Duodenal mucosa (tissue), 2 donors: ENCODE measurements around the gene ASPHD2.
A peak's percentile ranks its signal among the peaks of the same experiment; 100 is the strongest.

Experiments
- H3K27ac ChIP-seq: one replicate; pipeline ENCODE4 v1.7.0; 2013; ENCODE audit warnings: low read depth, low read length
- H3K27me3 ChIP-seq, 2 donors: one replicate each; pipeline ENCODE4 v1.7.0; 2013; ENCODE audit warnings: low read length in 2 of 2, control low read depth in 1 of 2; ENCODE audit not compliant: insufficient read depth in 2 of 2, control insufficient read depth in 1 of 2
- H3K36me3 ChIP-seq, 2 donors: one replicate each; pipeline ENCODE4 v1.7.0; 2013; ENCODE audit warnings: low read length in 2 of 2, control low read depth in 1 of 2; ENCODE audit not compliant: insufficient read depth in 2 of 2, control insufficient read depth in 1 of 2
- H3K4me1 ChIP-seq, 2 donors: one replicate each; pipeline ENCODE4 v1.7.0; 2013; ENCODE audit warnings: low read length in 2 of 2, control low read depth in 1 of 2; ENCODE audit not compliant: insufficient read depth in 2 of 2, control insufficient read depth in 1 of 2
- H3K4me3 ChIP-seq, 2 donors: one replicate each; pipeline ENCODE4 v1.7.0; 2013; ENCODE audit warnings: low read length in 2 of 2, low read depth in 1 of 2
- H3K9ac ChIP-seq, 2 donors: one replicate each; pipeline ENCODE4 v1.7.0; 2013; ENCODE audit warnings: low read length in 2 of 2, low read depth in 1 of 2
- H3K9me3 ChIP-seq, 2 donors: one replicate each; pipeline ENCODE4 v1.7.0; 2013; ENCODE audit warnings: low read length in 2 of 2, control low read depth in 1 of 2; ENCODE audit not compliant: control insufficient read depth in 1 of 2

The ASPHD2 gene

GRCh38 chr22:26470807-26471206 is 41.7 kb downstream of the ASPHD2 start:
- no peak overlapping the region for H3K27ac ChIP-seq
- H3K4me3 ChIP-seq: no peak overlapping the region
- no peak overlapping the region for H3K9ac ChIP-seq
- H3K36me3 ChIP-seq: peaks cover 48 to 75% of the 10 kb centered on the region in 2 donors
- H3K9me3 ChIP-seq: no peaks in the 10 kb centered on the region
- H3K4me1 ChIP-seq: no peaks in the 10 kb centered on the region
- H3K27me3 ChIP-seq: no peaks in the 10 kb centered on the region

GRCh38 chr22:26471522-26471921 is 42.5 kb downstream of the ASPHD2 start:
- H3K4me1 ChIP-seq: no peaks in the 10 kb centered on the region
- peaks cover 45 to 70% of the 10 kb centered on the region in 2 donors for H3K36me3 ChIP-seq
- H3K9ac ChIP-seq: no peak overlapping the region
- H3K9me3 ChIP-seq: no peaks in the 10 kb centered on the region
- no peak overlapping the region for H3K27ac ChIP-seq
- no peak overlapping the region for H3K4me3 ChIP-seq
- no peaks in the 10 kb centered on the region for H3K27me3 ChIP-seq

- peaks cover 46 to 60% of the 10 kb centered on the region in 2 donors for H3K36me3 ChIP-seq
- peaks cover 8 to 9% of the 10 kb centered on the region in 2 donors for H3K4me1 ChIP-seq
- no peak overlapping the region for H3K27ac ChIP-seq
- no peaks in the 10 kb centered on the region for H3K27me3 ChIP-seq
- no peak overlapping the region for H3K4me3 ChIP-seq
- H3K9ac ChIP-seq: no peak overlapping the region
- H3K9me3 ChIP-seq: no peaks in the 10 kb centered on the region
Observed at GRCh38 chr22:26474682-26475081, 45.6 kb downstream of the ASPHD2 start.

DNA sequence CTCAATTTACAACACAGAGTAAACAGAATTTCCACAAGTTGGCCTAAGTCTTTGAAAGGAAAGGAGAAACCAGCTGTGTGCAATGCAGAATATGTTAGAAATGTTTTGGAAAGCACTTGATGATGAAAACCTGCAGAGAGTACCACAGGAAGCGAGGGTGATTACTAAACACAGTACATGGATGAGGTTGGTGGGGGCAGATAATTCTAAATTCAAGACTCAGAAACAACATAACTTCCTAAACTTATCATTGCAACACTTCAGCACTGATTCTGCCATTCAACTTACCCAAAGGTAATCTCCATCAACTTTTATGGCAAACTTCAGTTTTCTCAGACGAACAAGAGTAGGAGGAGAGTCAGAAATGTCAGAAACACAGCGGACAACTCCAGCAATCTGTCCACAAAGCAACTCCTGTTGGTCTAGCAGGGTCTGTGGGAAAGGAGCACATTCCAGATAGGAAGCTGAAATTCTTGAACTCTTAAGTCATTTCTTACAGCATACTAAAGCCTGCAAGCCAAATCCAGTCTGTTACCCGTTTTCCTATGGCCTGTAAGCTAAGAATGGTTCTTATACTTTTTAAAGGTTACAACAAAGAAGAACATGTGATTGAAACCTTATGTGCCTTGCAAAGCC is 47.8 kb downstream of the ASPHD2 start:
- Histone ChIP-seq H3K27ac (no peak overlapping the region), H3K27me3 (no peaks in the 10 kb centered on the region), H3K36me3 (peaks cover 28 to 39% of the 10 kb centered on the region in 2 donors), H3K9ac (no peak overlapping the region), H3K4me3 (no peak overlapping the region), H3K4me1 (peaks cover 19 to 21% of the 10 kb centered on the region in 2 donors), H3K9me3 (no peaks in the 10 kb centered on the region)

DNA sequence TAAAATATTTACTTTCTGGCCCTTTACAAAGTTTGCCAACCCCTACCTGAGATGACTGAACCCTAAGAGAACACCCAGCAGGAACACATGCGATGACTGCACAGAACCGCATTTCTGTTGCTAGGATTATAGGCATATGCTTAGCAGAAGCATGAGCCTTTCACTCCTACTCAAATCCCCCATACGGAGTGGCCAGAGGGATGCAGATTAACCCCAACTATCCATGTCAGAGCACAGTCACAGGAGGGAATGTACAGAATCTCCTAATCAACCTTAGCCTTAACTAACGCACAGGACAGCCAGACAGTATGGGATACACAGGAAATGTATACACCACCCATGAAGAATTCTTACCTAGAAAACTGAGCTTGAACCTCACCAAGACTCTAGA is 48.3 kb downstream of the ASPHD2 start:
- H3K4me1 ChIP-seq: peaks cover 19 to 26% of the 10 kb centered on the region in 2 donors
- H3K27me3 ChIP-seq: no peaks in the 10 kb centered on the region
- peaks cover 25 to 33% of the 10 kb centered on the region in 2 donors for H3K36me3 ChIP-seq

DNA sequence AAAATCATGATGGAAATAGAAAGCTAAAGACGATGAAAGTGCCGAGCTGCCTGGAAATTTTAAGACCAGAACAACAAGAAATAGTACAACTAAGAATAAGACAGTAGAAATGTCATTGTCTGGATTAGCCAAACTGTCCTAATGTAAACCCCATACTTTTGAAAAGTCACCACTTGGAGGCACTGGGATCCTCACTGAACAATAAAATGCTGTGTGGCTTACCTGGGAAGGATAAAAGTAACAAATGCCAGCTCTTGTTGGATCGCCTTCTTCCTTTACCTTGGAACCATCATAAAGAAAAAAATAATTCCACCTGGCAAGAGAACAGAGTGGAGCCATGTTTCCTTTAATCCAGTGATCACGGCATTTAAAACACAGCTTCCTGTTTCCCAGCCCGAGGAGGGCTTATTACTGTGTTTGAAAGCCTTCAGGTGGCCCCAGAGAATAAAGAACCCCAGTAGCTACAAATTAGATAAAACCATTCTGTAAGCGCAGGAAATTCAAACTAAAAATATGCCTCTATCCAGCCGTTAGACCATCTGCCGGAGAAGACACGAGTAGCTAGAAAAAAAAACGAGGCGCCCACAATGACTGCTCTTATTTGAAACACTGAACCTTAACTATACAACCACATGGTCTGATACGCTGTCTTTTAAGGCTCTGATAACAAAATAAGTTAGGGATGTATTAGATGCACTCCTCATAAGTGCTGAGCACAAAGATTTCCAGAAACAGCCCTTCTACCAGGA is 50.2 kb downstream of the ASPHD2 start:
- peak overlapping the region; percentile 60 to 64 for H3K4me3 ChIP-seq
- H3K9ac ChIP-seq: peak overlapping the region; percentile 50 to 73

More for the DNA sequence above, 48.3 kb downstream of the ASPHD2 start:
- Histone ChIP-seq H3K9me3 (no peaks in the 10 kb centered on the region), H3K4me3 (no peak overlapping the region), H3K27ac (no peak overlapping the region), H3K9ac (no peak overlapping the region)

DNA sequence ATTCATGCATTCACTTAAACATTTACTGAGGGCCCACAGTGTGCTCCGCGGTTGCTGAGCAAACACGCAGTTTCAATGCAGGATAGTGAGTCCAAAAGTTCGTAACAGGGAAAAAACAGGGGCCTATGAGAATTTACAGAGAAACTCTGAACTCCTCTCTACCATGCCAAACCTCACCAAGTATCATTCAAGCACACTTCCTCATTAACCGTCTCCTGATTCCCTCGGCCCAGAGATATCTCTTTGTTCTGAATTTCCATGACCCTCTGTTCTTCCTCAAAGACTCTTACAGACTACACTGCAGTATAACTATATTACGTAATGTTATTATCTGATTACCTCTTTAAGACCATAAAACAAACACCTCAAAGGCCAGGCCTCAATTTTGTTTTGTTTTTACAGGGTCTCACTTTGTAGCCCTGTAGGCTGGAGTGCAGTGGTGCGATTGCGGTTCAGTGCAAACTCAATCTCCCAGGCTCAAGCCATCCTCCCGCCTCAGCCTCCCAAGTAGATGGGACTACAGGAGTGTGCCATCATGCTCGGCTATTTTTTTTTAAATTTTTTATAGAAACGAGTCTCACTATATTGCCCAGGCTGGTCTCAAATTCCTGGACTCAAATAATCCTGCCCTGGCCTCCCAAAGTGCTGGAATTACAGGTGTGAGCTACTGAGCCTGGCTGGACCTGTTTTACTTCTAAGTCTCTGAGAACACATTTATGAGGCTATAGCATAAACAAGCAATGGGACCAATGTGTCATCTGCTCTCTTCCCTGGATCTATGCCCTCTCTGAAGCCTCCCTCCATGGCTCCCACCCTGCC is 50.9 kb downstream of the ASPHD2 start:
- H3K4me3 ChIP-seq: peak overlapping the region; percentile 60 to 64
- peaks cover 38 to 43% of the 10 kb centered on the region in 2 donors for H3K4me1 ChIP-seq
- H3K27ac ChIP-seq: no peak overlapping the region

More for the DNA sequence above, 50.2 kb downstream of the ASPHD2 start:
- peaks cover 14 to 19% of the 10 kb centered on the region in 2 donors for H3K36me3 ChIP-seq
- H3K27ac ChIP-seq: no peak overlapping the region
- H3K27me3 ChIP-seq: no peaks in the 10 kb centered on the region
- no peaks in the 10 kb centered on the region for H3K9me3 ChIP-seq
- peaks cover 30 to 36% of the 10 kb centered on the region in 2 donors for H3K4me1 ChIP-seq

GRCh38 chr22:26480611-26480932 is 51.5 kb downstream of the ASPHD2 start:
- no peak overlapping the region for H3K9ac ChIP-seq
- peaks cover 11 to 14% of the 10 kb centered on the region in 2 donors for H3K36me3 ChIP-seq
- H3K4me3 ChIP-seq: no peak overlapping the region
- no peak overlapping the region for H3K27ac ChIP-seq
- H3K27me3 ChIP-seq: no peaks in the 10 kb centered on the region
- H3K9me3 ChIP-seq: no peaks in the 10 kb centered on the region
- peaks cover 41 to 45% of the 10 kb centered on the region in 2 donors for H3K4me1 ChIP-seq

More for the DNA sequence above, 50.9 kb downstream of the ASPHD2 start:
- no peaks in the 10 kb centered on the region for H3K9me3 ChIP-seq
- H3K9ac ChIP-seq: peak overlapping the region; percentile 50 to 73
- peaks cover 14 to 15% of the 10 kb centered on the region in 2 donors for H3K36me3 ChIP-seq
- H3K27me3 ChIP-seq: no peaks in the 10 kb centered on the region

DNA sequence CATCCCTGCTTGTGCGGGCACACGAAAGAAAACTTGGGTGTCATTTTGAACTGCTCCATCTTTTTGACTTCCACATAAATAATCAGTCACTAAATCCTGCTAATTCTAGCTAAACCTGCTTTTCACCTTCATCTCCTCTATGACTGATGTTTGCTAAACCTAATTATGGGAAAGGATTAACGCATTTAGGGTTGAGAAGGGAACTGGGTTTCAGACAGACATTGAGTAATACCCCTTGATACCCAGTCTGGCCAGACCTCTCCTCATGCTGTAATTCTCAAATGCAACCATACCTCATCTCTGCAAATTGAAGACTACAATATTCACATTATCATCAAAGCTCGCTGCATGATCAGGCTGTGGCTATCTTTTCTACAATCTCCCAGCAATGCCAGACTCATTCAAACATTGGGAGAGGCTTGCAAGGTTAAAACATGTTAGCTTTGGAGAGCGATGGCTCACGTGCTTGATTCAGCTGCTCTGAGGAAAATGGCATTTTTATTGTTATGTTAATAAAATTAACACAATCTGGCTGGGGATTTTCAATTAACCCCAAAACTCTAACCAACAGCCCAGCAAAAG is 52.1 kb downstream of the ASPHD2 start:
- peaks cover 41 to 45% of the 10 kb centered on the region in 2 donors for H3K4me1 ChIP-seq

More for the DNA sequence above, 52.1 kb downstream of the ASPHD2 start:
- Histone ChIP-seq H3K36me3 (peaks cover 11% of the 10 kb centered on the region in 2 donors), H3K27ac (no peak overlapping the region), H3K27me3 (no peaks in the 10 kb centered on the region), H3K9me3 (no peaks in the 10 kb centered on the region), H3K4me3 (no peak overlapping the region), H3K9ac (no peak overlapping the region)
